CD14-positive monocyte (primary cell): Measurements from ENCODE around the gene PAX8. TPM values are rescaled to one million over a fixed set of nuclear protein-coding genes. Genes with fewer than 3 reads are reported as not detected.

Experiments used
- DNase-seq, 3 donors: peaks; one replicate each; pipeline ENCODE4 v3.0.0-alpha.2; 2011 to 2022
- H2AFZ ChIP-seq: 2 replicates; pipeline ENCODE4 v1.6.0; 2012; ENCODE audit warnings: mild to moderate bottlenecking, low read depth, low read length, inconsistent platforms; ENCODE audit not compliant: insufficient read depth, poor library complexity, severe bottlenecking
- H3K27ac ChIP-seq, 2 donors: 1 replicate in 1 of 2; 2 replicates in 1 of 2; pipeline ENCODE4 v1.5.1; 2012 to 2013; ENCODE audit warnings: low read length in 2 of 2, control low read depth in 1 of 2, inconsistent platforms in 1 of 2, low read depth in 1 of 2, mild to moderate bottlenecking in 1 of 2
- H3K27me3 ChIP-seq, 2 donors: one replicate each; pipeline versions ENCODE4 v1.6.0 to v1.6.1; 2011 to 2013; ENCODE audit warnings: low read length in 2 of 2; ENCODE audit not compliant: control insufficient read depth in 2 of 2, insufficient read depth in 2 of 2
- H3K36me3 ChIP-seq, 2 donors: replicated peaks in 1 of 2; 1 replicate in 1 of 2; 2 replicates in 1 of 2; pipeline versions ENCODE4 v1.5.1 to v1.6.1; 2012 to 2013; ENCODE audit warnings: low read length in 2 of 2, control low read depth in 1 of 2, inconsistent platforms in 1 of 2, mild to moderate bottlenecking in 1 of 2; ENCODE audit not compliant: insufficient read depth in 2 of 2, control insufficient read depth in 1 of 2
- H3K4me1 ChIP-seq, 2 donors: 1 replicate in 1 of 2; 2 replicates in 1 of 2; pipeline versions ENCODE4 v1.5.1 to v1.6.1; 2012 to 2013; ENCODE audit warnings: low read length in 2 of 2, control low read depth in 1 of 2, inconsistent platforms in 1 of 2, mild to moderate bottlenecking in 1 of 2, moderate library complexity in 1 of 2; ENCODE audit not compliant: insufficient read depth in 2 of 2, control insufficient read depth in 1 of 2
- H3K4me2 ChIP-seq: replicated peaks from 2 replicates; pipeline ENCODE3; 2012; ENCODE audit warnings: low read length, moderate library complexity, mild to moderate bottlenecking; ENCODE audit not compliant: poor library complexity, severe bottlenecking; ENCODE audit errors: extremely low read depth
- H3K4me3 ChIP-seq, 3 experiments: fragments of 200-600 bp in 1 of 3; sonication (generic) in 1 of 3; replicated peaks in 1 of 3; 1 replicate in 2 of 3; 2 replicates in 1 of 3; pipeline ENCODE4 v1.5.1; 2011 to 2013; ENCODE audit warnings: low read length in 3 of 3, mild to moderate bottlenecking in 3 of 3, control low read depth in 2 of 3, low read depth in 2 of 3, inconsistent platforms in 1 of 3, moderate library complexity in 1 of 3
- H3K79me2 ChIP-seq: 2 replicates; pipeline ENCODE4 v1.6.0; 2012; ENCODE audit warnings: mild to moderate bottlenecking, control low read depth, inconsistent platforms, low read length, moderate library complexity; ENCODE audit not compliant: insufficient read depth
- H3K9ac ChIP-seq: 2 replicates; pipeline ENCODE4 v1.6.0; 2017; ENCODE audit warnings: low read length, mild to moderate bottlenecking; ENCODE audit not compliant: insufficient read depth, poor library complexity, severe bottlenecking
- H3K9me3 ChIP-seq, 2 donors: replicated peaks in 1 of 2; 1 replicate in 1 of 2; 2 replicates in 1 of 2; pipeline versions ENCODE4 v1.5.1 to v1.6.1; 2012 to 2013; ENCODE audit warnings: low read length in 2 of 2, control low read depth in 1 of 2; ENCODE audit not compliant: control insufficient read depth in 1 of 2, insufficient read depth in 1 of 2
- H4K20me1 ChIP-seq: 2 replicates; pipeline ENCODE4 v1.6.0; 2012; ENCODE audit warnings: mild to moderate bottlenecking, low read length, control low read depth, moderate library complexity; ENCODE audit not compliant: insufficient read depth
- H3K27ac Mint-ChIP-seq, 7 donors: one replicate each; pipeline ENCODE4 v1.8.0; 2020; ENCODE audit warnings: mild to moderate bottlenecking in 7 of 7, mixed read lengths in 7 of 7, moderate library complexity in 6 of 7, inconsistent platforms in 2 of 7
- H3K27me3 Mint-ChIP-seq, 3 donors: one replicate each; pipeline ENCODE4 v1.8.0; 2021 to 2022; ENCODE audit warnings: low read depth in 3 of 3, mild to moderate bottlenecking in 3 of 3, mixed read lengths in 3 of 3, moderate library complexity in 3 of 3, inconsistent platforms in 1 of 3
- H3K36me3 Mint-ChIP-seq, 2 donors: one replicate each; pipeline ENCODE4 v1.8.0; 2020; ENCODE audit warnings: mixed read lengths in 2 of 2, inconsistent platforms in 1 of 2, mild to moderate bottlenecking in 1 of 2
- H3K4me1 Mint-ChIP-seq: one replicate; pipeline ENCODE4 v1.8.0; 2020; ENCODE audit warnings: mild to moderate bottlenecking, mixed read lengths
- H3K4me3 Mint-ChIP-seq, 2 donors: one replicate each; pipeline ENCODE4 v1.8.0; 2020; ENCODE audit warnings: mild to moderate bottlenecking in 2 of 2, mixed read lengths in 2 of 2, moderate library complexity in 1 of 2
- H3K9me3 Mint-ChIP-seq, 7 donors: one replicate each; pipeline ENCODE4 v1.8.0; 2020 to 2022; ENCODE audit warnings: mixed read lengths in 7 of 7, mild to moderate bottlenecking in 6 of 7, moderate library complexity in 6 of 7, inconsistent platforms in 2 of 7
- WGBS: methylation state at CpG from one replicate; pipeline ENCODE4 v1.1.5; 2013; ENCODE audit warnings: missing lambda C conversion rate; ENCODE audit not compliant: insufficient coverage; 5-methylcytosine and 5-hydroxymethylcytosine counted together
- intact Hi-C, 2 donors: fragments of 100-400 bp; cut with micrococcal nuclease; formaldehyde crosslinking; loops; one replicate each; pipeline versions ENCODE4 v1.15.0 to v1.15.1; 2023
- polyA plus RNA-seq, 3 donors: library from polyadenylated mRNA; depleted of rRNA in 1 of 3; unstranded in 2 of 3; stranded (reverse) in 1 of 3; fragments of 300-500 nt in 2 of 3; fragments of >200 nt in 1 of 3; fragmentation: Illumina TruSeq in 2 of 3; gene quantifications; 1 replicate in 2 of 3; 2 replicates in 1 of 3; pipeline ENCODE4 v1.2.3, GENCODE V29; 2012 to 2021
- TF ChIP-seq, protein P1 (sequence below): fragments of 200-600 bp; IDR thresholded peaks from one replicate; pipeline ENCODE4 v1.8.0; 2022; ENCODE audit warnings: antibody characterized with exemption, mild to moderate bottlenecking

The PAX8 gene
- polyA plus RNA-seq, 3 donors = 0.26 to 0.47 (median 0.36) TPM

DNA sequence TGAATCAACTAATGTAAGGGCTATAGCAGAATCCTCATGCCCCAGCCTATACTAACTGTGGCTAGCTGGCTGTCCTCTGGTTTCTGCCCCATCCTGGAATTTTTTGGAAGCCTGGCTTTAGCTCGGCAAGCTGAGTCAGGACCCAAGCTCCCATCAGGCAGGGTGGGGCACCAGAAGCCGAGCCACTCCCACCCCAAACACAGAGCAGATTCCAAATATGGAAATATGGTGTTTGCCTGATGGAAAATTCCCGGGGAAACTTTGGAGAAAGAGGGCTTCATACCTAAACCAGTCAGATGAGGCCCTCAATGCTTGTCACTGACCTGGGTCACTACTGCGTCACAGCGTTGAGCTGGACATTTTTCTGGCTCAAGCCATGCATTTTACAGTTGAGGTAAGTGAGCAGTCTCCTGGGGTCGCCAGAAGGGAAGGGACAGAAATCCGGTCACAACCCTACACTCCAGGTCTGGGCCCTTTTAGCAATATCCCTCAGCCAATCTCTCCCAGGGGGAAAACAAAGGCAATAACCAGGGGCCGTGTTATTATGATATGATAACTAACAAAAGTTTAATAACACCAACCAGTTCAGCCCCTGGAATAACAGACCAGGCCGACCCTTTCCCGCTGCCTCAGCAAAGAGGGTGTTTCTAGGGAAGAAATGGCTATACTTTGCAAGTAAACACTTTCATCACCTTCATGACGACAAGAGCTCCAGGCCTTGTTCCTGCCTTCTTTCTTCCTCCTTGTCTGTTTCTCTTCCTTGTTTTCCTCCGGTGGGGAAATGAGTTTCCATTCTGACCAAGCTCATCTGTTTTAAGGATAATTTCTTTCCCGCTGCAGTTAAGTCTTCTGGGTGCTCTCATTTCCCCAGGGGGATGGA, 67.3 kb downstream of the PAX8 start:
- Histone ChIP-seq H3K4me3 (peak overlapping the region in 1 of 3 experiments; percentile 39), H3K27ac (peak overlapping the region; percentile 4 to 50), H3K4me2 (peak overlapping the region; percentile 47), H2AFZ (peak overlapping the region; percentile 23), H3K9me3 (no peaks in the 10 kb centered on the region), H4K20me1 (no peaks in the 10 kb centered on the region), H3K36me3 (no peaks in the 10 kb centered on the region), H3K9ac (no peak overlapping the region), H3K79me2 (no peaks in the 10 kb centered on the region), H3K4me1 (peaks cover 20 to 21% of the 10 kb centered on the region in 2 donors), H3K27me3 (no peaks in the 10 kb centered on the region)
- H3K27ac Mint-ChIP-seq = peak overlapping the region; percentile 15 to 87 (median 70)
- peaks cover 0 to 7% (median 5%) of the 10 kb centered on the region in 3 donors for H3K27me3 Mint-ChIP-seq
- no peaks in the 10 kb centered on the region for H3K9me3 Mint-ChIP-seq
- 100% methylated on average over 1 of the region's 13 CpGs for WGBS
- TF ChIP-seq, protein P1, sequence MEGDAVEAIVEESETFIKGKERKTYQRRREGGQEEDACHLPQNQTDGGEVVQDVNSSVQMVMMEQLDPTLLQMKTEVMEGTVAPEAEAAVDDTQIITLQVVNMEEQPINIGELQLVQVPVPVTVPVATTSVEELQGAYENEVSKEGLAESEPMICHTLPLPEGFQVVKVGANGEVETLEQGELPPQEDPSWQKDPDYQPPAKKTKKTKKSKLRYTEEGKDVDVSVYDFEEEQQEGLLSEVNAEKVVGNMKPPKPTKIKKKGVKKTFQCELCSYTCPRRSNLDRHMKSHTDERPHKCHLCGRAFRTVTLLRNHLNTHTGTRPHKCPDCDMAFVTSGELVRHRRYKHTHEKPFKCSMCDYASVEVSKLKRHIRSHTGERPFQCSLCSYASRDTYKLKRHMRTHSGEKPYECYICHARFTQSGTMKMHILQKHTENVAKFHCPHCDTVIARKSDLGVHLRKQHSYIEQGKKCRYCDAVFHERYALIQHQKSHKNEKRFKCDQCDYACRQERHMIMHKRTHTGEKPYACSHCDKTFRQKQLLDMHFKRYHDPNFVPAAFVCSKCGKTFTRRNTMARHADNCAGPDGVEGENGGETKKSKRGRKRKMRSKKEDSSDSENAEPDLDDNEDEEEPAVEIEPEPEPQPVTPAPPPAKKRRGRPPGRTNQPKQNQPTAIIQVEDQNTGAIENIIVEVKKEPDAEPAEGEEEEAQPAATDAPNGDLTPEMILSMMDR = no peak
- H3K36me3 Mint-ChIP-seq = peaks cover 0 to 1% of the 10 kb centered on the region in 2 donors
- peak in 2 of 3 donors; percentile 67 to 68 for DNase-seq
- peak overlapping the region; percentile 37 to 67 for H3K4me3 Mint-ChIP-seq
- intact Hi-C loops = no loop called here
- peaks cover 22% of the 10 kb centered on the region for H3K4me1 Mint-ChIP-seq

GRCh38 chr2:113209646-113210171, 69.0 kb downstream of the PAX8 start:
- Mint-ChIP-seq H3K4me3 (no peak overlapping the region), H3K36me3 (peaks cover 0 to 1% of the 10 kb centered on the region in 2 donors), H3K9me3 (no peaks in the 10 kb centered on the region), H3K27me3 (peaks cover 4 to 9% (median 5%) of the 10 kb centered on the region in 3 donors), H3K4me1 (peaks cover 20% of the 10 kb centered on the region), H3K27ac (peak overlapping the region in 1 of 7 donors; percentile 14)
- peaks cover 20 to 21% of the 10 kb centered on the region in 2 donors for H3K4me1 ChIP-seq
- no peaks in the 10 kb centered on the region for H3K9me3 ChIP-seq
- no peak overlapping the region for H3K27ac ChIP-seq
- H3K79me2 ChIP-seq = no peaks in the 10 kb centered on the region
- TF ChIP-seq, protein P1 = no peak
- H3K27me3 ChIP-seq = no peaks in the 10 kb centered on the region
- no peak overlapping the region for H3K4me3 ChIP-seq
- no peak overlapping the region for H3K9ac ChIP-seq
- no peak overlapping the region for H2AFZ ChIP-seq
- DNase-seq = no peak
- H3K4me2 ChIP-seq = no peak overlapping the region
- no peaks in the 10 kb centered on the region for H4K20me1 ChIP-seq
- H3K36me3 ChIP-seq = no peaks in the 10 kb centered on the region
- WGBS = 70% methylated on average over 6 of the region's 15 CpGs
- intact Hi-C loops = loop anchor here in 1 of 2 donors (5.0 kb wide), 1 partner anchor 38 kb away; no protein-coding TSS in a partner anchor
